CD4-positive, alpha-beta T cell treated with Interleukin-2 at 100 ng/mL for 4 hours (primary cell): ENCODE data around the gene NME4.
"Not testable (repeated sequence)": the region's sequence is repeated elsewhere in the genome, so short reads cannot be mapped to it uniquely, and the experiment has no call there.

Experiments
- DNase-seq: peaks from one replicate; pipeline ENCODE4 v3.0.0-alpha.2; 2020; ENCODE audit warnings: low spot score

Gene NME4

GRCh38 chr16:397135-397661, at the start of gene NME4:
NME4 (plus strand) TSS chr16:397199; CDS start chr16:397223, 24 bp downstream.
- DNase-seq, result no peak

- DNase-seq, result no peak
Observed at GRCh38 chr16:347203-347602, 49.8 kb upstream of the NME4 start.

GRCh38 chr16:348495-348894, 48.5 kb upstream of the NME4 start:
- DNase-seq, result not testable (repeated sequence)

- no peak for DNase-seq
Observed at GRCh38 chr16:349211-349610, 47.8 kb upstream of the NME4 start.

- DNase-seq, result no peak
Observed at GRCh38 chr16:350203-350602, 46.8 kb upstream of the NME4 start.

GRCh38 chr16:351804-352520, 45.0 kb upstream of the NME4 start:
- DNase-seq, result peak; percentile 14

- DNase-seq, result peak; percentile 100
Observed at GRCh38 chr16:352547-353403, 44.2 kb upstream of the NME4 start, which contains the start of gene AXIN1. AXIN1 (minus strand) TSS chr16:352723; CDS start chr16:347025, 5,698 bp downstream.

- no peak for DNase-seq
Observed at GRCh38 chr16:353404-354290, 43.4 kb upstream of the NME4 start.

GRCh38 chr16:354291-354881, 42.6 kb upstream of the NME4 start:
- DNase-seq, result no peak

- peak; percentile 61 for DNase-seq
Observed at GRCh38 chr16:354971-355461, 42.0 kb upstream of the NME4 start.

- no peak for DNase-seq
Observed at GRCh38 chr16:356741-357140, 40.3 kb upstream of the NME4 start.

- DNase-seq, result no peak
Observed at GRCh38 chr16:359067-359763, 37.8 kb upstream of the NME4 start.

- DNase-seq, result no peak
Observed at GRCh38 chr16:359871-360697, 36.9 kb upstream of the NME4 start.

GRCh38 chr16:360698-361336, 36.2 kb upstream of the NME4 start:
- DNase-seq, result no peak

GRCh38 chr16:361341-361871, 35.6 kb upstream of the NME4 start:
- DNase-seq, result no peak

GRCh38 chr16:361872-362701, 34.9 kb upstream of the NME4 start:
- DNase-seq, result peak; percentile 78

GRCh38 chr16:362702-362999, 34.3 kb upstream of the NME4 start:
- DNase-seq, result not testable (repeated sequence)

- DNase-seq, result no peak
Observed at GRCh38 chr16:363110-363765, 33.8 kb upstream of the NME4 start.
